ENCODE measurements around the gene EEF1AKMT4. TPM values are rescaled to one million over a fixed set of nuclear protein-coding genes. Genes with fewer than 3 reads are reported as not detected.

The EEF1AKMT4 gene
- total and polyA plus RNA-seq, 7 donors = 1.4 to 6.5 (median 3.9) TPM

GRCh38 chr3:184211297-184211696, 38.2 kb upstream of the EEF1AKMT4 start:
- Histone ChIP-seq H3K4me3 (no peak overlapping the region), H3K9me3 (no peaks in the 10 kb centered on the region), H3K27me3 (peaks cover 0 to 13% (median 0%) of the 10 kb centered on the region in 3 donors), H3K36me3 (no peaks in the 10 kb centered on the region), H3K27ac (no peak overlapping the region), H3K4me1 (no peaks in the 10 kb centered on the region)
- no peak for DNase-seq
- intact Hi-C loops (cut with DNase I) = no loop called here
- WGBS, 2 donors = 79 to 84% methylated on average over 5 of the region's 5 CpGs
- TF ChIP-seq EP300 (IDR thresholded peaks at IDR 0.05) = no peak
- TF ChIP-seq POLR2A (IDR thresholded peaks at IDR 0.05) = no peak
- TF ChIP-seq POLR2AphosphoS5 (IDR thresholded peaks at IDR 0.05) = no peak
- TF ChIP-seq CTCF (IDR thresholded peaks at IDR 0.05) = no peak

- H3K9me3 ChIP-seq = no peaks in the 10 kb centered on the region
- H3K27ac ChIP-seq = no peak overlapping the region
- WGBS, 2 donors = 85 to 86% methylated on average over 5 of the region's 5 CpGs
- no peak overlapping the region for H3K4me3 ChIP-seq
- no peaks in the 10 kb centered on the region for H3K36me3 ChIP-seq
- no peaks in the 10 kb centered on the region for H3K4me1 ChIP-seq
- TF ChIP-seq CTCF (IDR thresholded peaks at IDR 0.05) (no peak), EP300 (IDR thresholded peaks at IDR 0.05) (no peak), POLR2A (IDR thresholded peaks at IDR 0.05) (no peak), POLR2AphosphoS5 (IDR thresholded peaks at IDR 0.05) (no peak)
- no peak for DNase-seq
- peaks cover 0 to 9% (median 0%) of the 10 kb centered on the region in 3 donors for H3K27me3 ChIP-seq
- intact Hi-C loops (cut with DNase I) = no loop called here
Measured at GRCh38 chr3:184211718-184212117, 37.8 kb upstream of the EEF1AKMT4 start.

GRCh38 chr3:184218814-184219213, 30.7 kb upstream of the EEF1AKMT4 start:
- H3K9me3 ChIP-seq = no peaks in the 10 kb centered on the region
- H3K27ac ChIP-seq = no peak overlapping the region
- intact Hi-C loops (cut with DNase I) = no loop called here
- 51% methylated on average over 4 of the region's 4 CpGs for WGBS, 2 donors
- DNase-seq = no peak
- no peaks in the 10 kb centered on the region for H3K4me1 ChIP-seq
- TF ChIP-seq POLR2AphosphoS5 (IDR thresholded peaks at IDR 0.05) (no peak), EP300 (IDR thresholded peaks at IDR 0.05) (no peak), POLR2A (IDR thresholded peaks at IDR 0.05) (no peak), CTCF (IDR thresholded peaks at IDR 0.05) (no peak)
- H3K27me3 ChIP-seq = peaks cover 0 to 16% (median 5%) of the 10 kb centered on the region in 3 donors
- no peak overlapping the region for H3K4me3 ChIP-seq
- no peaks in the 10 kb centered on the region for H3K36me3 ChIP-seq

GRCh38 chr3:184222521-184222920, 27.0 kb upstream of the EEF1AKMT4 start:
- 49 to 79% methylated on average over 3 of the region's 3 CpGs for WGBS, 2 donors
- TF ChIP-seq EP300 (IDR thresholded peaks at IDR 0.05) (no peak), CTCF (IDR thresholded peaks at IDR 0.05) (no peak), POLR2AphosphoS5 (IDR thresholded peaks at IDR 0.05) (no peak), POLR2A (IDR thresholded peaks at IDR 0.05) (no peak)
- Histone ChIP-seq H3K27me3 (peaks cover 0 to 42% (median 20%) of the 10 kb centered on the region in 3 donors), H3K4me1 (no peaks in the 10 kb centered on the region), H3K36me3 (no peaks in the 10 kb centered on the region), H3K4me3 (no peak overlapping the region), H3K27ac (no peak overlapping the region), H3K9me3 (no peaks in the 10 kb centered on the region)
- no peak for DNase-seq
- intact Hi-C loops (cut with DNase I) = no loop called here

- DNase-seq = no peak
- H3K27ac ChIP-seq = no peak overlapping the region
- peaks cover 0 to 5% (median 3%) of the 10 kb centered on the region in 4 donors for H3K4me1 ChIP-seq
- TF ChIP-seq EP300 (IDR thresholded peaks at IDR 0.05) (no peak), CTCF (IDR thresholded peaks at IDR 0.05) (no peak), POLR2A (IDR thresholded peaks at IDR 0.05) (no peak), POLR2AphosphoS5 (IDR thresholded peaks at IDR 0.05) (no peak)
- H3K9me3 ChIP-seq = no peaks in the 10 kb centered on the region
- H3K4me3 ChIP-seq = no peak overlapping the region
- peaks cover 5 to 56% (median 31%) of the 10 kb centered on the region in 3 donors for H3K27me3 ChIP-seq
- intact Hi-C loops (cut with DNase I) = no loop called here
- no peaks in the 10 kb centered on the region for H3K36me3 ChIP-seq
- WGBS, 2 donors = 77 to 86% methylated on average over 3 of the region's 3 CpGs
Measured at GRCh38 chr3:184223946-184224345, 25.5 kb upstream of the EEF1AKMT4 start.
